Measurements from ENCODE around the gene MFRP. TPM values are rescaled to one million over a fixed set of nuclear protein-coding genes. Genes with fewer than 3 reads are reported as not detected.

Gene MFRP
- total and polyA plus RNA-seq, 9 of the 15 experiments (the other 6 are each of a cell fraction or from before 2014, with no cell fraction given), result not detected

DNA sequence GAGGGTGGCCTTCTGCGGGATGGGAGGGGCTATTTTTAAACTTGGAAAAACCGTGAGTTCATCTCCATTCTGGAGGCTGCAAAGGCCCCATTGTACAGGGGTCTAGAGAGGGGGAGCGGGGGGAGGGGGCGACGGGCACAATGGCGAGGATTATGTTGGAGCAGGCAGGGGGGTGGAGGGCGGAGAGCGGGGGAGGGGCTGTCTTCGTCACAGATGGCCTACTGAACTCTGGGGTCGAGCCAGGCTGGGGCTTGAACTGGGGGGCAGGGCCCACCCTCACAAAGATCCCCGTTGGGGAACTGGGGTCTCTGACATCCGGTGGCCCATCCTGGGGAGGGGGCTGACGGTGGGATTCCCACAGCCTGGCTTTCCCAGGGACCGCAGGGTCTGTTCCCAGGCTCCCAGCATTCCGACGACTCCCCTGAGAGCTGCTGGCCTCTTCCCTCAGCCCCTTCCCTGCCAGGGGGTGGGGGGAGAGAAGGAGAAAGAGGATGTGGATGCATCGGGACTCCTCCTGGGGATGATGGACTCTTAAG, 26.2 kb downstream of the MFRP start:
- no TSS peak for BruUV-seq (replicated peaks)
- Histone ChIP-seq H3K4me2 (ENCODE audit: insufficient read depth, low read length) (peak overlapping the region; percentile 92), H4K20me1 (replicated peaks; ENCODE audit: control insufficient read depth, insufficient read depth, low read length) (0 out of 2 replicates have a peak, but pooled peaks cover 6% of the 10 kb centered on the region), H3K4me1 (replicated peaks in 1 of 2; ENCODE audit: control insufficient read depth in 2 of 2, insufficient read depth in 2 of 2, low read length in 2 of 2) (peaks cover 50 to 73% of the 10 kb centered on the region in 2 experiments), H3K9ac (ENCODE audit: insufficient read depth in 1 of 2, low read depth in 2 of 2, low read length in 2 of 2) (peak overlapping the region; percentile 85 to 91), H2AFZ (ENCODE audit: low read depth, low read length) (peak overlapping the region; percentile 99), H3K27me3 (ENCODE audit: control insufficient read depth in 2 of 2, insufficient read depth in 2 of 2, low read length in 2 of 2) (no peaks in the 10 kb centered on the region; a peak in 1 of 5 replicates), H3K9me3 (replicated peaks; ENCODE audit: control insufficient read depth, insufficient read depth, low read depth, low read length) (no peaks in the 10 kb centered on the region), H3K79me2 (ENCODE audit: control insufficient read depth, insufficient read depth, low read length) (peaks cover 26% of the 10 kb centered on the region; the same call in 2 of the 3 replicates), H3K4me3 (peak overlapping the region; percentile 48), H3K27ac (ENCODE audit: extremely low read depth, low read depth, low read length) (peak overlapping the region; percentile 93), H3K36me3 (ENCODE audit: control insufficient read depth, insufficient read depth, low read length) (no peaks in the 10 kb centered on the region), H3K9me1 (ENCODE audit: control insufficient read depth, insufficient read depth, low read length) (no peaks in the 10 kb centered on the region)
- in situ Hi-C loops (cut with MboI), result no loop called here
- 9% methylated on average over 10 of the region's 17 CpGs for WGBS (ENCODE audit: insufficient coverage, low coverage, missing lambda C conversion rate)
- no peak for ATAC-seq
- DNase-seq (ENCODE audit: extremely low read depth in 1 of 4, low spot score in 3 of 4), result peak in 1 of 4 experiments; percentile 52
- intact Hi-C loops (cut with micrococcal nuclease), result loop anchor here (5.0 kb wide), 1 partner anchor 393 kb away; the partner anchor contains the start of gene BCL9L
- ChIA-PET CTCF (ENCODE audit: low intra/inter-chr PET ratio) (interaction anchor here (1.0 kb wide), 1 partner anchor 216 kb away, joined by 3 read pairs; no protein-coding TSS in a partner anchor), POLR2A (interaction anchor here (0.6 to 5.1 kb wide), 15 partner anchors 13 to 804 kb away, joined by 3 to 22 read pairs (median 4); partner anchors contain the start of genes C2CD2L, CBL, RNF26 and USP2)
- no peak for FAIRE-seq
- TF ChIP-seq SETDB1 (IDR thresholded peaks at IDR 0.05; ENCODE audit: low read length) (no peak), MYC (IDR thresholded peaks at IDR 0.05; ENCODE audit: low read depth, low read length) (no peak), MYC (CRISPR knock-in tag; IDR thresholded peaks at IDR 0.05; ENCODE audit: borderline replicate concordance, low read depth) (0 out of 2 replicates have a peak, but pooled peaks have one; percentile 36), ZNF699 (CRISPR knock-in tag; IDR thresholded peaks at IDR 0.05; ENCODE audit: insufficient replicate concordance) (no peak), ATF7 (IDR thresholded peaks at IDR 0.05) (no peak), NFRKB (IDR thresholded peaks at IDR 0.05; ENCODE audit: low read depth) (peak; percentile 68), HNRNPLL (IDR thresholded peaks at IDR 0.05; ENCODE audit: low read depth, low read length, poor library complexity, severe bottlenecking) (no peak), SPI1 (IDR thresholded peaks at IDR 0.05; ENCODE audit: borderline replicate concordance, low read depth, low read length) (peak; percentile 60; the same call in 1 of the 2 replicates), CREBBP (IDR thresholded peaks at IDR 0.05; ENCODE audit: low read depth, low read length) (no peak), ETV6 (IDR thresholded peaks at IDR 0.05; ENCODE audit: borderline replicate concordance in 1 of 2, low read depth in 2 of 2, low read length in 1 of 2) (0 out of 4 replicates have a peak, but pooled peaks of 1 of the 2 experiments have one; percentile 30), ETV6 (CRISPR knock-in tag; IDR thresholded peaks at IDR 0.05; ENCODE audit: borderline replicate concordance) (no peak), ERF (CRISPR knock-in tag; IDR thresholded peaks at IDR 0.05) (no peak), ZBTB7A (IDR thresholded peaks at IDR 0.05; ENCODE audit: borderline replicate concordance, control insufficient read depth, low read depth, low read length) (peak; percentile 68), YBX1 (IDR thresholded peaks at IDR 0.05) (no peak)
- TF ChIP-seq, protein P1, sequence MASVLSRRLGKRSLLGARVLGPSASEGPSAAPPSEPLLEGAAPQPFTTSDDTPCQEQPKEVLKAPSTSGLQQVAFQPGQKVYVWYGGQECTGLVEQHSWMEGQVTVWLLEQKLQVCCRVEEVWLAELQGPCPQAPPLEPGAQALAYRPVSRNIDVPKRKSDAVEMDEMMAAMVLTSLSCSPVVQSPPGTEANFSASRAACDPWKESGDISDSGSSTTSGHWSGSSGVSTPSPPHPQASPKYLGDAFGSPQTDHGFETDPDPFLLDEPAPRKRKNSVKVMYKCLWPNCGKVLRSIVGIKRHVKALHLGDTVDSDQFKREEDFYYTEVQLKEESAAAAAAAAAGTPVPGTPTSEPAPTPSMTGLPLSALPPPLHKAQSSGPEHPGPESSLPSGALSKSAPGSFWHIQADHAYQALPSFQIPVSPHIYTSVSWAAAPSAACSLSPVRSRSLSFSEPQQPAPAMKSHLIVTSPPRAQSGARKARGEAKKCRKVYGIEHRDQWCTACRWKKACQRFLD (CRISPR knock-in tag; IDR thresholded peaks at IDR 0.05), result peak; percentile 72; the same call in 1 of the 2 replicates
- TF ChIP-seq, protein P2, sequence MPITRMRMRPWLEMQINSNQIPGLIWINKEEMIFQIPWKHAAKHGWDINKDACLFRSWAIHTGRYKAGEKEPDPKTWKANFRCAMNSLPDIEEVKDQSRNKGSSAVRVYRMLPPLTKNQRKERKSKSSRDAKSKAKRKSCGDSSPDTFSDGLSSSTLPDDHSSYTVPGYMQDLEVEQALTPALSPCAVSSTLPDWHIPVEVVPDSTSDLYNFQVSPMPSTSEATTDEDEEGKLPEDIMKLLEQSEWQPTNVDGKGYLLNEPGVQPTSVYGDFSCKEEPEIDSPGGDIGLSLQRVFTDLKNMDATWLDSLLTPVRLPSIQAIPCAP (CRISPR knock-in tag; IDR thresholded peaks at IDR 0.05; ENCODE audit: borderline replicate concordance), result no peak
- TF ChIP-seq, protein P3, sequence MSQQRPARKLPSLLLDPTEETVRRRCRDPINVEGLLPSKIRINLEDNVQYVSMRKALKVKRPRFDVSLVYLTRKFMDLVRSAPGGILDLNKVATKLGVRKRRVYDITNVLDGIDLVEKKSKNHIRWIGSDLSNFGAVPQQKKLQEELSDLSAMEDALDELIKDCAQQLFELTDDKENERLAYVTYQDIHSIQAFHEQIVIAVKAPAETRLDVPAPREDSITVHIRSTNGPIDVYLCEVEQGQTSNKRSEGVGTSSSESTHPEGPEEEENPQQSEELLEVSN (IDR thresholded peaks at IDR 0.05; ENCODE audit: borderline replicate concordance in 1 of 2, extremely low read depth in 1 of 2, insufficient read depth in 1 of 2, insufficient read length in 1 of 2, low read depth in 1 of 2, low read length in 1 of 2, poor library complexity in 1 of 2, severe bottlenecking in 1 of 2), result peak in 1 of 2 experiments; percentile 1

All from K562 (cell line).